ENCODE results near the gene OGA. TPM values are rescaled to one million over a fixed set of nuclear protein-coding genes. Genes with fewer than 3 reads are reported as not detected.
"Not testable (repeated sequence)": the region's sequence is repeated elsewhere in the genome, so short reads cannot be mapped to it uniquely, and the experiment has no call there.

The OGA gene
- total RNA-seq, 1 donor from 2014 or later: 84.4 TPM

- intact Hi-C loops (cut with DNase I): no loop called here
- DNase-seq (peak; percentile 95), ATAC-seq (ENCODE audit: poor library complexity) (peak; percentile 49)
These were observed 716 bp downstream of the OGA start for GRCh38 chr10:101817337-101818118.

GRCh38 chr10:101816913-101817336 is 1.3 kb downstream of the OGA start:
- DNase-seq (no peak), ATAC-seq (ENCODE audit: poor library complexity) (no peak)
- intact Hi-C loops (cut with DNase I): no loop called here

- DNase-seq (no peak), ATAC-seq (ENCODE audit: poor library complexity) (no peak)
- intact Hi-C loops (cut with DNase I): no loop called here
These were observed 1.9 kb downstream of the OGA start for GRCh38 chr10:101816376-101816775.

- ATAC-seq (ENCODE audit: poor library complexity): no peak
- no peak for DNase-seq
- intact Hi-C loops (cut with DNase I): no loop called here
These were observed 3.7 kb downstream of the OGA start for GRCh38 chr10:101814466-101815071.

- peak; percentile 21 for ATAC-seq (ENCODE audit: poor library complexity)
- intact Hi-C loops (cut with DNase I): no loop called here
- no peak for DNase-seq
These were observed 5.6 kb downstream of the OGA start for GRCh38 chr10:101812606-101813005.

- intact Hi-C loops (cut with DNase I): no loop called here
- ATAC-seq (ENCODE audit: poor library complexity) (no peak), DNase-seq (no peak)
These were observed 11.1 kb downstream of the OGA start for GRCh38 chr10:101807158-101807557.

GRCh38 chr10:101803511-101803910 is 14.7 kb downstream of the OGA start:
- intact Hi-C loops (cut with DNase I): no loop called here
- ATAC-seq (ENCODE audit: poor library complexity): no peak
- DNase-seq: no peak

- ATAC-seq (ENCODE audit: poor library complexity) (no peak), DNase-seq (no peak)
- intact Hi-C loops (cut with DNase I): no loop called here
These were observed 20.7 kb downstream of the OGA start for GRCh38 chr10:101797403-101798059.

GRCh38 chr10:101793526-101793925 is 24.7 kb downstream of the OGA start:
- DNase-seq (no peak), ATAC-seq (ENCODE audit: poor library complexity) (no peak)
- intact Hi-C loops (cut with DNase I): no loop called here

GRCh38 chr10:101789686-101790085 is 28.6 kb downstream of the OGA start:
- DNase-seq: no peak
- ATAC-seq (ENCODE audit: poor library complexity): no peak
- intact Hi-C loops (cut with DNase I): no loop called here

GRCh38 chr10:101789231-101789630 is 29.0 kb downstream of the OGA start:
- intact Hi-C loops (cut with DNase I); ATAC-seq (ENCODE audit: poor library complexity); DNase-seq: not testable (repeated sequence)

- intact Hi-C loops (cut with DNase I): no loop called here
- DNase-seq: no peak
- ATAC-seq (ENCODE audit: poor library complexity): no peak
These were observed 32.4 kb downstream of the OGA start for GRCh38 chr10:101785801-101786200.

GRCh38 chr10:101784558-101784957 is 33.7 kb downstream of the OGA start:
- intact Hi-C loops (cut with DNase I): no loop called here
- DNase-seq: no peak
- ATAC-seq (ENCODE audit: poor library complexity): no peak

GRCh38 chr10:101783736-101784118 is 34.5 kb downstream of the OGA start:
- DNase-seq: no peak
- no peak for ATAC-seq (ENCODE audit: poor library complexity)
- intact Hi-C loops (cut with DNase I): no loop called here

GRCh38 chr10:101782811-101783735 is 35.2 kb downstream of the OGA start, which contains the start of gene NPM3:
Gene NPM3, minus strand, starts transcription at chr10:101783446. Its CDS starts 56 bp downstream, at chr10:101783390.
- ATAC-seq (ENCODE audit: poor library complexity) (peak; percentile 70), DNase-seq (peak; percentile 88)
- intact Hi-C loops (cut with DNase I): no loop called here

- intact Hi-C loops (cut with DNase I): loop anchor here (2.0 kb wide), 1 partner anchor 179 kb away; no protein-coding TSS in a partner anchor
- ATAC-seq (ENCODE audit: poor library complexity): no peak
- no peak for DNase-seq
These were observed 36.0 kb downstream of the OGA start for GRCh38 chr10:101781984-101782810.

GRCh38 chr10:101781655-101781983 is 36.6 kb downstream of the OGA start:
- no peak for ATAC-seq (ENCODE audit: poor library complexity)
- no peak for DNase-seq
- intact Hi-C loops (cut with DNase I): loop anchor here (2.0 kb wide), 1 partner anchor 179 kb away; no protein-coding TSS in a partner anchor

All from Right ventricle myocardium superior (tissue), 1 donor.